ENCODE measurements around the gene TBC1D4.

- TF ChIP-seq REST (IDR thresholded peaks at IDR 0.05; ENCODE audit: insufficient read depth in 1 of 2, low read depth in 2 of 2, low read length in 2 of 2) (no peak), POLR2AphosphoS5 (IDR thresholded peaks at IDR 0.05; ENCODE audit: low read depth, low read length) (no peak), SIN3A (IDR thresholded peaks at IDR 0.05; ENCODE audit: borderline replicate concordance, insufficient read depth, low read length) (no peak)
These were observed 179.8 kb downstream of the TBC1D4 start for GRCh38 chr13:75302071-75302698.
